K562 treated with DMSO at 1 percent for 24 hours (cell line): Measurements from ENCODE around the gene CMSS1. TPM values are rescaled to one million over a fixed set of nuclear protein-coding genes. Genes with fewer than 3 reads are reported as not detected.

Source experiments
- total RNA-seq: library from RNA; unstranded; fragments of 300-600 nt; gene quantifications from 2 replicates; pipeline ENCODE4 v1.2.3, GENCODE V29; 2022; ENCODE audit warnings: low read depth; ENCODE audit not compliant: insufficient read depth

Gene CMSS1
- 17.1 and 19.8 TPM in 2 replicates for total RNA-seq

DNA sequence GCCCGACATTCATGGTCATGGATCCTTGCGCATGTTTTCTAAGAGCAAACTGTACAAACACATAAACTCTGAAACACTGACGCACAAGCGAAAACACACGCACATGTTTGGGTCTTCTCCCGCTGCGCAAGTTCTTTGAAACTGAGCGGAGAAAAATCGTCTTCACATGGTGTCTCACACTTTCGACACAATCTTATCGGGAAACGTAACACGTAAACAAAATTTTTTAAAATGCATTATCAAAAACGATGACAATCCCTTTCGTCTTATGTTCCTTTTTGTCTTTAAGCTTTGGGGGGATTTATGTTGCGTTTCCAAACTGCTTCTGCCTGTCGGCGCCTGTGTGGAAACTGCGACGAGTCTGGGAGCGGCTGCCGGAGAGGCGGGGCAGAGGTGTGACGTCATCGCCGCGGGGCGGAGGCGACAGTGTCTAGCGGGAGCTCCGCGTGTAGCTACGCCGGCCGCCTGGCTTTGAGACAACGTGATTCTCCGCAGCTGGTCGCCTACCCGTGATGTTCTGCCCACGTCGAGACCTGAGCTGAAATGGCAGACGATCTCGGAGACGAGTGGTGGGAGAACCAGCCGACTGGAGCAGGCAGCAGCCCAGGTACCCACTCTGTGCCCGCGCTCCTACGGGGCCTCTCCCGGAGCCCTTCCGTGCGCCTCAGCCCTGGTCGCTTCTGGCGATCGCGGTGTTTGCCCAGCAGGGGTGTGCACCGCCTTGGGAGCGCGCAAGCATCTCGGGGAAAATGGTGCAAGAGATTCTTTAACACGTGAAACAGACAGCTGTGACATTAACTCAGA, at the start of gene CMSS1:
Gene CMSS1 (plus strand): TSS at position 426 of the 804 bp plus-strand sequence.

GRCh38 chr3:100114413-100115030, 296.9 kb downstream of the CMSS1 start, which contains the start of gene FILIP1L:
TSS of gene FILIP1L (minus strand) at chr3:100114501.

Other genes with a start within 250 kb of the CMSS1 start
- not detected in 2 replicates for gene COL8A1, start 179.3 kb upstream of the CMSS1 start, total RNA-seq